ENCODE measurements around the gene OGG1. TPM values are rescaled to one million over a fixed set of nuclear protein-coding genes. Genes with fewer than 3 reads are reported as not detected.

The OGG1 gene
- total RNA-seq, 1 donor from 2014 or later, result 22.2 TPM

DNA sequence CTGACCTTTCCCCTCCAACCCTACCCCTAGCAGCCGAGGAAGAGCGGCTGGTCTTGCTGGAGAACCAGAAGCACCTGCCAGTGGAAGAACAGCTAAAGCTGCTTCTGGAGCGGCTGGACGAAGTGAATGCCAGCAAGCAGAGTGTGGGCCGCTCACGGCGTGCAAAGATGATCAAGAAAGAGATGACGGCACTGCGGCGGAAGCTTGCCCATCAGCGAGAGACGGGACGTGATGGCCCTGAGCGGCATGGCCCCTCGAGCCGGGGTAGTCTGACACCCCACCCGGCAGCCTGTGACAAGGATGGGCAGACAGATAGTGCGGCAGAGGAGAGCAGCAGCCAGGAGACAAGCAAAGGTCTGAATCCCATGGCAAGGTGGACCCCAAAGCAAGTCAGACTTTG, 6.2 kb upstream of the OGG1 start:
- no peak for DNase-seq (ENCODE audit: low spot score)
- TF ChIP-seq CTCF (IDR thresholded peaks at IDR 0.05; ENCODE audit: unreplicated experiment), result no peak
- Mint-ChIP-seq H3K4me3 (ENCODE audit: unreplicated experiment) (no peak overlapping the region), H3K4me1 (ENCODE audit: unreplicated experiment) (peaks cover under 1% of the 10 kb centered on the region), H3K36me3 (ENCODE audit: low read depth, unreplicated experiment) (peaks cover 65% of the 10 kb centered on the region), H3K27me3 (ENCODE audit: unreplicated experiment) (peaks cover under 1% of the 10 kb centered on the region), H3K9me3 (ENCODE audit: unreplicated experiment) (no peaks in the 10 kb centered on the region), H3K27ac (ENCODE audit: unreplicated experiment) (no peak overlapping the region)

GRCh38 chr3:9744162-9744561, 5.6 kb upstream of the OGG1 start:
- Mint-ChIP-seq H3K4me1 (ENCODE audit: unreplicated experiment) (peaks cover 5% of the 10 kb centered on the region), H3K27ac (ENCODE audit: unreplicated experiment) (no peak overlapping the region), H3K36me3 (ENCODE audit: low read depth, unreplicated experiment) (peaks cover 60% of the 10 kb centered on the region), H3K4me3 (ENCODE audit: unreplicated experiment) (no peak overlapping the region), H3K9me3 (ENCODE audit: unreplicated experiment) (no peaks in the 10 kb centered on the region), H3K27me3 (ENCODE audit: unreplicated experiment) (peaks cover 2% of the 10 kb centered on the region)
- no peak for TF ChIP-seq CTCF (IDR thresholded peaks at IDR 0.05; ENCODE audit: unreplicated experiment)
- no peak for DNase-seq (ENCODE audit: low spot score)

GRCh38 chr3:9745521-9745920, 4.2 kb upstream of the OGG1 start:
- peaks cover 17% of the 10 kb centered on the region for H3K4me1 Mint-ChIP-seq (ENCODE audit: unreplicated experiment)
- DNase-seq (ENCODE audit: low spot score), result no peak
- no peak for TF ChIP-seq CTCF (IDR thresholded peaks at IDR 0.05; ENCODE audit: unreplicated experiment)
- H3K27me3 Mint-ChIP-seq (ENCODE audit: unreplicated experiment), result peaks cover 9% of the 10 kb centered on the region
- no peaks in the 10 kb centered on the region for H3K9me3 Mint-ChIP-seq (ENCODE audit: unreplicated experiment)
- H3K36me3 Mint-ChIP-seq (ENCODE audit: low read depth, unreplicated experiment), result peaks cover 50% of the 10 kb centered on the region
- H3K4me3 Mint-ChIP-seq (ENCODE audit: unreplicated experiment), result no peak overlapping the region
- H3K27ac Mint-ChIP-seq (ENCODE audit: unreplicated experiment), result no peak overlapping the region

DNA sequence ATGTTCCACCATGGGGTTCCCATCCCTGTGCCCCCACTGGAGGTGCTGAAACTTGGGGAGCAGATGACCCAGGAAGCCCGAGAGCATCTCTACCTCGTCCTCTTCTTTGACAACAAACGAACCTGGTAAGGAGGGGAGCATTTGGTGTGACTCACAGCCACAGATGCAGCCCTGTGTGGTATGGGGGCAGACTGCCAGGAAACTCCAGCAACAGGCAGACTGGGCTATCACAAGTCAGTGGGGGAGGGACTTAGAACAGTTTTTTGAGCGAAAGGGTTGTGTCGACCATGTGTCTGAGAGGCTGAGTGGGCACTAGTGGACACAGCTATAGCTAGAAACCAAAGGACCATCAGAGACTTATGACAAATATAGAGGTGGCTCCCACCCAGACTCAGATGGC, 3.4 kb upstream of the OGG1 start:
- Mint-ChIP-seq H3K27ac (ENCODE audit: unreplicated experiment) (no peak overlapping the region), H3K36me3 (ENCODE audit: low read depth, unreplicated experiment) (peaks cover 48% of the 10 kb centered on the region)

DNA sequence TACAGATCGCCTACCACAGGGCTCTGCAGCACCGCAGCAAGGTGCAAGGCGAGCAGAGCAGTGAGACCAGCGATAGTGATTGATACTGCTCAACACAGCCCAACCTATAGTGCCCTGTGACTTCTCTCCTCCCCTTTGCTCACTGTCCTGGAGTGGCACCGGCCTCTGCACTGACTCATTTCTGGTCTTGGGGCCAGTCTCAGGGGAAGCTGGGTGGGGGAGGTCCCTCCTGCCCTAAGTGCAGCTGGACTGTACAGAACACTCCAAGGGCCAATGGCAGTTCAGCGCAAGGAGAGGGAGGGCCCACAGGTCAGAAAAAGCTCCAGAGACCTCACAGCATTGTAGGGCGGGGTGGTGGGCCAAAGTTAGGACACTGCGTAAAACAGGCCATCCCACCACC, 2.5 kb upstream of the OGG1 start:
- Mint-ChIP-seq H3K36me3 (ENCODE audit: low read depth, unreplicated experiment) (peaks cover 49% of the 10 kb centered on the region), H3K4me1 (ENCODE audit: unreplicated experiment) (peaks cover 23% of the 10 kb centered on the region), H3K27me3 (ENCODE audit: unreplicated experiment) (peaks cover 15% of the 10 kb centered on the region), H3K27ac (ENCODE audit: unreplicated experiment) (no peak overlapping the region), H3K9me3 (ENCODE audit: unreplicated experiment) (no peaks in the 10 kb centered on the region), H3K4me3 (ENCODE audit: unreplicated experiment) (peak overlapping the region; percentile 47)
- no peak for DNase-seq (ENCODE audit: low spot score)
- no peak for TF ChIP-seq CTCF (IDR thresholded peaks at IDR 0.05; ENCODE audit: unreplicated experiment)

More for the DNA sequence above, 3.4 kb upstream of the OGG1 start:
- no peak for DNase-seq (ENCODE audit: low spot score)
- Mint-ChIP-seq H3K4me3 (ENCODE audit: unreplicated experiment) (peak overlapping the region; percentile 83), H3K4me1 (ENCODE audit: unreplicated experiment) (peaks cover 19% of the 10 kb centered on the region), H3K9me3 (ENCODE audit: unreplicated experiment) (no peaks in the 10 kb centered on the region), H3K27me3 (ENCODE audit: unreplicated experiment) (peaks cover 11% of the 10 kb centered on the region)
- TF ChIP-seq CTCF (IDR thresholded peaks at IDR 0.05; ENCODE audit: unreplicated experiment), result no peak
